Fibroblast of skin of left quadriceps (primary cell): Measurements from ENCODE around the gene KCNS1.

Source experiments
- DNase-seq, 2 experiments: peaks; one replicate each; pipeline ENCODE4 v3.0.0-alpha.2; 2013; ENCODE audit warnings: low read depth in 2 of 2

Gene KCNS1

DNA sequence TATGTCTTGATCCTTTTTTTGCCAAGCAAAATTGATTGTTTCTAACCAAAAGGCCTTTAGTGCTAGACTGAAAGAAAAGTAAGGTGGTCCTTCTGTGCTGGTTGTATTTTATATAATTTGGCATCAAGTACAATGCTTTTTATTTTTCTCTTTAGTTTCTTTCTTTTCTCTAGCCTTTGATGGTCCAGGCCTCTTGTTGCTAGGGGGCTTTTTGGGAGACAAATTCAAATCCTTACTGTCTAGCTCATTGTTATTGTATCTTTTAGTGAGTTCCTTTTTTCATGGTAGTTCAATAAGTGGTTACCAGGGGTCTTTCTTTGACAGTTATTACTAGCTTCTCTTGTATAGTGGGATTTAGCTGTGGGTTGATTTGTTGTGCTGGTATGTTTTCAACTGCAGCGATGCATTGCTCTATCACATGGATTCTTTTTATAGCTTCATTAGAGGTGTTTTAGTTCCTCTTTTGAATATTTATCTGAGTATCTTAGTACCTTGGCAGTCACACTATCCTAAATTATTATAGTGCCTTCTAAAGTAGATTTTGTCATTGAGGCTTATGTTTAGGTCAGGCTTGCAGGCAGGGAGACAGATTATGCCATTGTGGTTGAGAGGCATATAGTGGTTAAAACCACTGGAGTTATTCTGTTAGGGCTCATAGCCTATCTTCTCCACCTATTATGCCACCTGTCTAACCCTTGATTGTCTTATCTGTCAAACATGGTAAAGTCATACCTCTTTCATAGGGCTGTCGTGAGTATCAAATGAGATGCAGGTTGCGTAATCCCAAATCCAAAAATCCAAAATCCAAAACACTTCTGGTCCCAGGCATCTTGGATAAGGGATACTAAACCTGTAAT, 49.5 kb downstream of the KCNS1 start:
- no peak for DNase-seq

DNA sequence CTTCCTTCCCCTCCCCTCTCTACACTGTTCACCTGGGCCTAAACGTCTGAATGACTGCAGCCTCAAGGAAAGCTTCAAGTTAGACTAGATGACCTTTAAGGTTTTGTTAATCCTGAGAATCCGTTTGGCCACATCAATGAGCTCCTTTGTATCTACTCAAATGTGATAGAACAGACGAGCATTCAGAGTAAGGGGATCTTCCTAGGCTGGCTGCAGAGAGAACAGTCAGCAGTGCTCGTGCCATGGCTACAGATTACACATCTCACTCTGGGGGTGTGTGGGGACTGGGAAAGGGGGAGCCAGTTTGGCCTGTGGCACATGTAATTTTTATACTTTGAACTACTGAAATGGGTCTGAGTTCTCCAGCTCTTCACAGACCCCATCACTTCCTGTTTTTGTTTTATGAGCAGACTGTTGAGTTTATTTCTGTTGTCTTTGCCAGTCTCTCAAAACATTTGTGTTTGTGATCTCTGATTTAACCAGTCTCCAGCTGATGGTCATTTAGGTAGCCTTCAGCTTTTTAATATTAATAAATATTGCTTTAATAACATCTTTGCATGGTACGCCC, 50.9 kb downstream of the KCNS1 start:
- no peak for DNase-seq

DNA sequence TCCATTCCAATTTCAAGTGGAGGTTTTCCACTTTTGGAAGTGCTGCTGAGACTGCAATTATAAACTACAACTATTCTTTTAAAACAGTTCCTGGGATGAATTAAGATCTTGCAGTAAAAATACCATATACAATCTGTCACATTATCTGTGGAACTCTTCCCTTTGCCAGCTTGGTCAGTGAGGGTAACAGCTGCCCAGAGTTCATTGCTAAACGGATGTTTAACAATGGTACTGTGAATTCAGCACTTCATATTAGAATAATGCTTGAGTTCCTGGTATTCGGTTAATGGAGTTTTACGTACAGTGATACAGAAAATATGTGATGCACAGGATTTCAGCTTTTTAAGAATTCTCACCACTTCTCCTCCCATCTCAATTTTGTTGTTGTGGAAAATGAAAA, 51.5 kb downstream of the KCNS1 start:
- no peak for DNase-seq

DNA sequence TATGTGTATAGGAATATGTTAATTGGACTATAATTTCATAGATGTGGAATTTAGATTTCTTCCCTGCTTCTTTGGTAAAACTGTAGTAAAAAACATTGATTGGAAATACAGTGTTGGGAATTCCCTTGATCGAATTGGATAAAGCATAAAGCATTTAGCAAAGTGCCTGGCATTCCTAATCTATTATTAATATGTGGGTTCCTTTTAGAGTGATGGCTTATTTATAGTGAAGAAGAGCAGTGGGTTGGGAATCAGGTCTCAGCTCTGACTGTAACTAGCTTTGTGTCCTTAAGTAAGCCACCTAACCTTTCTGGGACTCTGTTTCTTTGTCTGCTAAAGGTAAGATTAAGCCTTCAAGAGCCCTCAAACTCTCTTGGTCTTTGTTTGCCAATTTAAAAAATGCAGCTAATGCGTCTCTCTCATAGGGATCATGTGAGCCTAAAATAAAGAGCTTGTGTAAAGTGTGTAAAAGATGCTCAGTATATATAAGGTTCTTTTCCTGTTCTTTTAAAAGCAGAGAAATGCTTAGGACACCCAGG, 53.3 kb downstream of the KCNS1 start:
- DNase-seq: no peak

DNA sequence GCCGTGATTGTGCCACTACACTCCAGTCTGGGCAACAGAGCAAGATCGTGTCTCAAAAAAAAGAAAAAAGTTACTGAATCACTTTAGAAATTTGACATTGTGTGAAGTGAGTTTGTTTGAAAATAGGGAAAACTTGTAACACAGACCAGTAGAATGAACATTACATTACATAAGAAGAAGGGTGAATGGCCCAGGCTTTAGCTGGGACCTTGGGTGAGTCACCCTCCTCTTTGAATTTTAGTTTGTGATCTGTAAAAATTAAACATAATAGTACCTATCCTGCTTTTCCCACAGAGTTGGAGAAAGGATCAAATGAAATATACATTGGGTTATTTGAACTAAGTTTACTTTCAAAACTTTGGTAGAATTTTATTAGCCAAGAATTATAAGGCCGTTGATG, 56.3 kb downstream of the KCNS1 start:
- DNase-seq: no peak

DNA sequence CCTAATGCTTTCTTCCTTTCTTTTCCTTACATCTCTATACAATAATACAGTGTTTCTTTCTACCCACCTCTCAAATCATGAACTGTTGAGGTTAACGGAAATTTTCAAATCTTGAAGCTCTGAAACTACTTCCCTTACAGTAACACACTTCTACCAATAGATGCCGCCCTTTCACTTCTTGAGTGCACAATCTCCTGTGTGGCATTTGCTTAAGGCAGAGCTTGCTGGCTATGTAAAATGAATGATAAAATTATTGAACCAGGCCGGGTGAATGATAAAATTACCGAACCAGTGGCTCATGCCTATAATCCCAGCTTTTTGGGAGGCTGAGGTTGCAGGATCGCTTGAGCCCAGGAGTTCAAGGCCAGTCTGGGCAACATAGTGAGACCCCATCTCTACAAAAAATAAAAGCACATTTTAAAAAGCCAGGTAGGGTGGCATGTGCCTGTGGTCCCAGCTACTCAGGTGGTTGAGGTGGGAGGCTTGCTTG, 56.8 kb downstream of the KCNS1 start:
- peak in 1 of 2 experiments; percentile 65 for DNase-seq

DNA sequence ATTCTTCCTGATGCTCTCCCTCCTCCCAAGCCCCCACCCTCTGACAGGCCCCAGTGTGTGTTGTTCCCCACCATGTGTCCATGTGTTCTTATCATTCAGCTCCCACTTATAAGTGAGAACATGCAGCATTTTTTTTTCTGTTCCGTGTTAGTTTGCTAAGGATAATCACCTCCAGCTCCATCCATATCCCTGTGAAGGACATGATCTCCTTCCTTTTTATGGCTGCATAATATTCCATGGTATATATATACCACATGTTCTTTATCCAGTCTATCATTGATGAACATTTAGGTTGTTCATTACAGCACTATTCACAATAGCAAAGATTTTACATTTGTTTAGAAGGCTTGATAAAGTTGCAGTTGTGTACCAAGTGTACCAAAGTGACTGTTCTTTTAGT, 57.9 kb downstream of the KCNS1 start:
- DNase-seq: no peak
